ENCODE data around the gene TMED1.
A peak's percentile ranks its signal among the peaks of the same experiment; 100 is the strongest.
"Not testable (repeated sequence)": the region's sequence is repeated elsewhere in the genome, so short reads cannot be mapped to it uniquely, and the experiment has no call there.

Gene TMED1

DNA sequence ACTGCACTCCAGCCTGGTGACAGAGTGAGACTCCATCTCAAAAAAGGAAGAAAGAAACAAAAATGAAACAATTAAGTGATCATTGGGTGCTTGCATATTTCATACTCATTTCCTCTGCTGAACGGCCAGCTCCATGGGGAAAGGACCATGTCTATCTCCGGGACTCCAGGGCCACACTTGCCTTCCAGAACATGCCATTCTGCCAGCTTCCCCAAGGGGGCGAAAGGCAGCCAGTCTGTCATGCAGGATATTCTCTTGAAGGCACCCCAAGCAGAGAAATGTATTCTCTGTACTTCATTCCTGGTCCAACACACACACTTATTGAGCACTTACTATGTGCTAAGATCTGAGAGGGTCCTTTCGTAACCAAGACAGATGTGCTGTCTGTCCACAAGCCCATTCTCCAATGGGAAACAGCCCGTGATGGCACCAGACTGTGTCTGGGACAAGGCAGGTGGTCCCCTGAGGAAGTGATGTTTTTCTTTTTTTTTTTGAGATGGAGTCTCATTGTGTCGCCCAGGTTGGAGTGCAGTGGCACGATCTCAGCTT is 25.2 kb upstream of the TMED1 start:
- no peak overlapping the region for H3K4me3 ChIP-seq (ENCODE audit: severe bottlenecking)
- no peaks in the 10 kb centered on the region for H3K36me3 ChIP-seq (ENCODE audit: low read depth)
- DNase-seq (ENCODE audit: low spot score): no peak
- no peak overlapping the region for H3K27ac ChIP-seq (ENCODE audit: poor library complexity, severe bottlenecking)
- H3K4me1 ChIP-seq (ENCODE audit: insufficient read depth, poor library complexity, severe bottlenecking): no peaks in the 10 kb centered on the region
- TF ChIP-seq CTCF (IDR thresholded peaks at IDR 0.05; ENCODE audit: poor library complexity, severe bottlenecking): peak; percentile 19
- no peaks in the 10 kb centered on the region for H3K27me3 ChIP-seq (ENCODE audit: insufficient read depth, poor library complexity, severe bottlenecking)
- no peak for ATAC-seq (ENCODE audit: low read depth)
- no peaks in the 10 kb centered on the region for H3K9me3 ChIP-seq (ENCODE audit: severe bottlenecking)

- H3K36me3 ChIP-seq (ENCODE audit: low read depth): no peaks in the 10 kb centered on the region
- H3K27ac ChIP-seq (ENCODE audit: poor library complexity, severe bottlenecking): no peak overlapping the region
- H3K9me3 ChIP-seq (ENCODE audit: severe bottlenecking): no peaks in the 10 kb centered on the region
- DNase-seq (ENCODE audit: low spot score) (no peak), ATAC-seq (ENCODE audit: low read depth) (no peak)
- H3K27me3 ChIP-seq (ENCODE audit: insufficient read depth, poor library complexity, severe bottlenecking): no peaks in the 10 kb centered on the region
- peak; percentile 47 for TF ChIP-seq CTCF (IDR thresholded peaks at IDR 0.05; ENCODE audit: poor library complexity, severe bottlenecking)
- H3K4me3 ChIP-seq (ENCODE audit: severe bottlenecking): no peak overlapping the region
- no peaks in the 10 kb centered on the region for H3K4me1 ChIP-seq (ENCODE audit: insufficient read depth, poor library complexity, severe bottlenecking)
Observed at GRCh38 chr19:10858204-10858828, 22.3 kb upstream of the TMED1 start.

GRCh38 chr19:10856899-10857298 is 20.9 kb upstream of the TMED1 start:
- not testable (repeated sequence) for ATAC-seq (ENCODE audit: low read depth); H3K4me3 ChIP-seq (ENCODE audit: severe bottlenecking); H3K27me3 ChIP-seq (ENCODE audit: insufficient read depth, poor library complexity, severe bottlenecking); H3K27ac ChIP-seq (ENCODE audit: poor library complexity, severe bottlenecking); H3K36me3 ChIP-seq (ENCODE audit: low read depth); DNase-seq (ENCODE audit: low spot score); H3K4me1 ChIP-seq (ENCODE audit: insufficient read depth, poor library complexity, severe bottlenecking); H3K9me3 ChIP-seq (ENCODE audit: severe bottlenecking)

DNA sequence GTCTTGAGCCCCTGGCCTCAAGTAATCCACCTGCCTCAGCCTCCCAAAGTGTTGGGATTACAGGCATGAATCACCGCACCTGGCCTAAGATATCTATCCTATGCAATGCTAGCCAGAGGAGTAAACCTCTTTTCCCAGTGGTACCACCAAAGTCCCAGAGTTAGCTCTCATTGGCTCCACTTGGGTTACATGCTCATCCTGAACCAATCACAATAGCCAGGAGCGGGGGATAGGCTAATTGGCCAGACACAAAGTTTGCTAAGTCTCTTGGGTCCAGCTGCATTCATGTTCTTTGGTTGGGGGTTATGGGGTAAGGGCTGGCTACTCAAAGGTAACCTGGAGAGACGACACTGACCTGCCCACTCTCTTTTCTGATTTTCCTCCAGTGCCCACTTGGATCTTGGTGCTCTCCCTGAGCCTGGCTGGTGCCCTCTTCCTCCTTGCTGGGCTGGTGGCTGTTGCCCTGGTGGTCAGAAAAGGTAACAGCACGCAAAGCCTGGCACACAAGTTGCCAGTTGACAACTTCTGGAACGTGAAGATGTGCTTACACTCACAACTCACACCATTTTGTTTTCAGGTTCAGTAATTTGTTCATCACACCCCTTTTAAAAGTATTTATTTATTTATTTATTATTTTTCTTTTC is 20.0 kb upstream of the TMED1 start:
- DNase-seq (ENCODE audit: low spot score) (no peak), ATAC-seq (ENCODE audit: low read depth) (peak; percentile 22; the same call in 1 of the 3 replicates)
- peak; percentile 26 for TF ChIP-seq CTCF (IDR thresholded peaks at IDR 0.05; ENCODE audit: poor library complexity, severe bottlenecking)

GRCh38 chr19:10854350-10855089 is 18.5 kb upstream of the TMED1 start:
- Histone ChIP-seq H3K4me3 (ENCODE audit: severe bottlenecking) (no peak overlapping the region), H3K36me3 (ENCODE audit: low read depth) (no peaks in the 10 kb centered on the region), H3K27me3 (ENCODE audit: insufficient read depth, poor library complexity, severe bottlenecking) (no peaks in the 10 kb centered on the region), H3K9me3 (ENCODE audit: severe bottlenecking) (no peaks in the 10 kb centered on the region), H3K27ac (ENCODE audit: poor library complexity, severe bottlenecking) (no peak overlapping the region), H3K4me1 (ENCODE audit: insufficient read depth, poor library complexity, severe bottlenecking) (no peaks in the 10 kb centered on the region)
- TF ChIP-seq CTCF (IDR thresholded peaks at IDR 0.05; ENCODE audit: poor library complexity, severe bottlenecking): no peak
- DNase-seq (ENCODE audit: low spot score) (no peak), ATAC-seq (ENCODE audit: low read depth) (no peak)

More for the DNA sequence above, 20.0 kb upstream of the TMED1 start:
- no peak overlapping the region for H3K4me3 ChIP-seq (ENCODE audit: severe bottlenecking)
- no peaks in the 10 kb centered on the region for H3K4me1 ChIP-seq (ENCODE audit: insufficient read depth, poor library complexity, severe bottlenecking)
- H3K9me3 ChIP-seq (ENCODE audit: severe bottlenecking): no peaks in the 10 kb centered on the region
- no peaks in the 10 kb centered on the region for H3K27me3 ChIP-seq (ENCODE audit: insufficient read depth, poor library complexity, severe bottlenecking)
- H3K36me3 ChIP-seq (ENCODE audit: low read depth): no peaks in the 10 kb centered on the region
- H3K27ac ChIP-seq (ENCODE audit: poor library complexity, severe bottlenecking): no peak overlapping the region

Measured in RWPE2 (cell line).